Renal cortex interstitium (tissue), 11 donors: Measurements from ENCODE around the gene OSBPL6. TPM values are rescaled to one million over a fixed set of nuclear protein-coding genes. Genes with fewer than 3 reads are reported as not detected.
"Not testable (repeated sequence)": the region's sequence is repeated elsewhere in the genome, so short reads cannot be mapped to it uniquely, and the experiment has no call there.

Experiments used
- DNase-seq, 11 donors: peaks; one replicate each; pipeline ENCODE4 v3.0.0-alpha.2; 2013; ENCODE audit warnings: low read depth in 9 of 11, low spot score in 4 of 11; ENCODE audit errors: extremely low read depth in 1 of 11
- polyA plus RNA-seq, 3 donors: library from polyadenylated mRNA; unstranded; fragments of 120-200 nt; gene quantifications; one replicate each; pipeline ENCODE4 v1.2.1, GENCODE V29; 2013; ENCODE audit not compliant: insufficient read length in 3 of 3

Gene OSBPL6
- polyA plus RNA-seq, 3 donors, result 6.1 to 7.6 (median 7.4) TPM

DNA sequence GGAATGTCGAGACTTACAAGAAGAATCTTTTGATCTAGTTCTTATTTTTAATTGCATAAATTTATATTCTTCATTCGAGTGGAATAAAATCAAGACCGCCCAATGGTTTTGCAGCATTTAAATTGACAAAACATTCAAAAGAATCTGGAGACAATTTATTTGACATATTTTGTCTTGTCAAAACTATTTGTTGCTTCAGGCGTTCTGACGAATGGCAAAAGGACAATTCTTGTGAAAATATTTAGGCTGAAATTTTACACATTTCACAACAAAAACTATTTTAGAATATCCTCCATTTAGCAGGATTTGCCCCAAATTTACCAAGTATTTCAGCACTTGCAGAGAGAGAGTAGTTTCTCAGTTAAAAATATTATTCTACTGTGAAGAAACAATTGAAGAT is 214.9 kb downstream of the OSBPL6 start:
- DNase-seq, result no peak

DNA sequence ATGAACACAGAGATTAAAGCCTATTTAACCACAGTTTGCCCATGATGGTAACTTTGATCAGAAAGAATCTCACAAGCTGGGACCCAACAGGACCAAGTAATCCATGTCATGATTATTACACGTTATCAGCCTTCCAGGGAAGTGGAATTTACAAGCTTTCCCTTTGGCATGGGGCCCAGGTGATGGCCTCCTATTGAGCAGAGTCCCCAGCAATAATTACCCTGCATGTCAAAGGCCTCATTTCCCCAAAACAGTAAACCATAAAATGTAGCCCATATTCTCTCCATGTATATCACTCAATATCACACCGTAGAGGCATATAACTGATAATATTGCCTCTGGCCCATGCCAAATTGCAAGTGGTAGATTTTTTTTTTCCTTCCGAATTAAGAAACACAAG is 217.7 kb downstream of the OSBPL6 start:
- DNase-seq, result no peak

DNA sequence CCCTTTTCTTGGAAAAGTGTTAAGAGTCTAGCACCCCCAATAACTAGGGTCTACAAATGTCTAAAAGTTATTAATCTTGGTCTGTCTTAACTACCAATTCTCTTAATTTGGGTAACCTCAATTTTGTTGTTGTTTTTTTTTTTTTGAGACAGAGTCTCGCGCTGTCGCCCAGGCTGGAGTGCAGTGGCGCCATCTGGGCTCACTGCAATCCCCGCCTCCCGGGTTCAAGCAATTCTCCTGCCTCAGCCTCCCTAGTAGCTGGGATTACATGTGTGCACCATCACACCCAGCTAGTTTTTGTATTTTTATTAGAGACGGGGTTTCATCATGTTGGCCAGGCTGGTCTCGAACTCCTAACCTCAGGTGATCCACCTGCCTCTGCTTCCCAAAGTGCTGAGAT is 218.1 kb downstream of the OSBPL6 start:
- not testable (repeated sequence) for DNase-seq

DNA sequence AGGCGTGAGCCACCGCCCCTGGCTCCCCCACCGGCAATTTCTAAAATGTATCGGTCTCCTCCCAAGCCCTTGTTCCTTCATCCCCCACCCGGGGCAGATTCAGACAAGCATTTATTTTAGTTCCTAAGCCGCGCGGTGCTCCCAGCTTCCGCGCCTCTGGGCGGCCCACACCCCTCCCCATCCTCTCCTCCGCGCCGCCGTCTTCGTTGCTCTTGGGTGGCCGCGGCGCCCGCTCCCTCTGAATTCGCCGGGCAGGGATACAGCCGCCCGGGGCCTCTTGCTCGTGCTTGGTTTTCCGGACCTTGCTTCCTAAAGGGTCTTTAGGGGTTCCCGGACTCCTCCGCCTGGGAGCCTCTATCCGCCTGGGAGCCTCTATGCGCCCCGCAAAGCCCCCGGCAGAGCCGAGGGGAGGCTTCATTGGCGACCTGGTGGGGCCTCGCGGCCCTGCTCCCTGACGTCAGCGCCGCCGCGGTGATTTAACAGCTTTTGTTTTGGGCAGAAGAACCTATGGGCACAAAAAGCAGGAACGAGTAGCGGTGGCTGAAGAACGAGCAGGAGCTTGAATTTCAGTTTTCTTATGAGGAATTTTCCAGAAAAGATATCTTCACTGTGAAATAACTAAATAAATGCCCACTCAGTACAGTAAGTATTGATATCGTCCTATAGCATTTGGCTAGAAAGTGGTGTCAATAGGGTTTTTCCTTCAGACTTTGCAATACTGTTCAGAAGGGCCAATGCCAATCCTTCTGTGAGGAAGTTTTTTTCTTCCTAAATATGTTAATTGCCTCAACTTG is 219.4 kb downstream of the OSBPL6 start:
- DNase-seq, result peak; percentile 51 to 78 (median 65)

DNA sequence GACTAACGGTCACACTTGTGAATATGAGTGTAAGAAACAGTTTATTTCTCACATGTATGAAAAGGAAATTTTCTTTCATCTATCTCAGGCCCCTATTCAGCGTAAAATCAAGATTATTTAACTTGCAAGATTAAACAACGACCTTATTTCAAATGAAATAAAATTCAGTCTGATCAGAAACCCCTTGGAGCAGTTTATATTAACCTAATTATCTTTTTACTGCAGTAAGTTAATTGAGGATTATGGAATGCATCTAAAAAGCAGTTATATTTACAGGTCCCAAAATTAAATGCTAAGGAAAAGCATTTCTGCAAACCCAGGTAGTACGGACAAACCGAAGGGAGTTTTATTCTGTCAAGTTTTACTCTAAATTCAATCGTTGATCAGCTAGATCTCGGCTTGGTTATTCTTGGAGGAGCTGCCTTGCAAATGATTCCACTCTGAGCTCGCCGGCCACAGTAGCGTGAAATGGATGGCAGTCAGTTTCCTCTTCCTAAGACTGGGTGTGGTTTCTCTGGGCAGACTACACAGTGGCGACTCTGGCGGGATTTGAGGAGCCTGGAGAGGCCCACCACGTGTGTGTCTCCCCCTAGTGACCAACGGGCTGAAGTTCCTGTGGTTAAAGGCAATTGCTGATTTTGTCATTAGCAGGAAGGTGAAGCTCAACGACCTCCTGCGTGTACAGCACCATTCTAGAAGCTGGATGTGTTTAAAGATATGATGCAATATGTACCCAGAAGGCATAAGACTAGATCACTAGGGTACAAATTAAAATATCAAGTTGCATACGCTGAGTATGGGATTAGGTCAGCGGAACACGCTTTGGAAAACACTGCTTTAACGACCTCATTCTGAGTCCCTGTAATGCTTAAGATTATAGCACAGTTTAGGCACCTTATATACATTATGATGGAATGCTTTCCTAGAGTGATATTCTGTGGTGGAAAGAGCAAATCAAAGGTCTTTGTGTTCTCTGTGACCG is 220.2 kb downstream of the OSBPL6 start:
- DNase-seq, result peak; percentile 83 to 92 (median 88)

DNA sequence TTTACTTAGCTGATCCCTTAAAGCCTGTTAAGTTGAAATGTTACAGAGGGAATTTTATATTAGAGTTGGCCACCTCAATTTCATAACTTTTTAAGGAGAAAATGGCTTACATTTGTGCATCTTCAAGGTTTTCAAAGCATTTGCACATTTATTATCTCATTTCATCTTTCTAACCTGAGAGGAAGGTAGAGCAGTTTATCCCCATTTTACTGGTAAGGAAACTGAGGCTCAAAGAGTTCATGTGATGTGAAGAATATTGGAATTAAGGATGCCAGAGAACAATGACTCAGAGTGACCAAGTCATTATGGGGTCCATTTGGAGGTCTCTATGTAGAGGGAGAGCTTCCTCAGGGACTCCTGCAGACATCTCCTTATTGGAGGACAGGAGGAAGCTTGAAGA is 221.7 kb downstream of the OSBPL6 start:
- DNase-seq, result no peak

DNA sequence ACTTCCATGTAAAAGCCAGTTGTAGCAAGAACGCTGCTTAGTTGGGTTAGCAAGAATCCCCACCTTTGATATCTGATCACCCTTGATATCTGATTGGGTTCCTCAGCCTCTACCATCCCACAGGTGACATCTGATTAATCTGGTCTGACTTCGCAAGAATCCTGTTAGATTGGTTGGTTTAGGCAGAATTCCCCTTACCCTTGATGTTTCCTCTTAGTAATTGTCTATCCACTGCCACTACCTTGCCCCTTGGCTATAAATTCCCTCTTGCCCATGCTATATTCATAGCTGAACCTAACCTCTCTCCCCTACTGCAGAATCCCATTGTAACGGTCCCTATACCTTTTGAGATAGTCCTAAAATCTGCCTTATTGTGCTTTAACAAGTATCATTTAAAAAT is 223.6 kb downstream of the OSBPL6 start:
- no peak for DNase-seq

DNA sequence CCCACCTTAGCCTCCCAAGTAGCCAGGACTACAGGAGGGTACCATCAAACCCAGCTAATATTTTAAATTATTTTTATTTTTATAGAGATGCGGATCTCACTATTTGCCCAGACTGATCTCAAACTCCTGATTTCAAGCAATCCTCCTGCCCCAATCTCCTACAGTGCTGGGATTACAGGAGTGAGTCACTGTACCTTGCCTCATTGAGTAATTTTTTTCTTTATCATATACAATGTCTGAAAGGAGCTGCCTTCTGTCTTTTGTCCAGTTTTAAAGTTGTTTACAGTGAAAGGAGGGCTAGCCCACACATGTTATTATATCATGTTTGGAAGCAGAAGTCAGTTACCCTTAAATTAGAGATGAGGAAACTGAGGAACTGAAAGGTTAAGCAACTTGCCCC is 224.1 kb downstream of the OSBPL6 start:
- DNase-seq, result no peak

DNA sequence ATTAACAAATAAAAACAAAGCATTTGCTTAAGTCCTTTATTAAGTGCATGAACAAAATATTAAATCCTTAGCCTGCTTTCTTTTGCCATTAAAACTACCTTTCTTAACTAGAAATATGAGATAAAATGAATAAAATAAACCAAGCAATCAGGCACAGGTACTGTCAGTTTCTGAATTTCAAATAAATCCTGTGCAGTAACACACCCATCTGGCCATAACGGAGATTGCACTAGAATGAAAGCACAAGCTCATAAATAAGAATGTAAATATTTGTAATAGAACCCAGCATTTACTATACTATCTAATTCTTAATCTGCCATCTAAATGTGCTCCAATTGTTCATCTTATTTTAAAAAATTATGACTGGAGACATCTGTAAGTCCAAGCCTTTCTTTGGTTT is 224.8 kb downstream of the OSBPL6 start:
- no peak for DNase-seq

DNA sequence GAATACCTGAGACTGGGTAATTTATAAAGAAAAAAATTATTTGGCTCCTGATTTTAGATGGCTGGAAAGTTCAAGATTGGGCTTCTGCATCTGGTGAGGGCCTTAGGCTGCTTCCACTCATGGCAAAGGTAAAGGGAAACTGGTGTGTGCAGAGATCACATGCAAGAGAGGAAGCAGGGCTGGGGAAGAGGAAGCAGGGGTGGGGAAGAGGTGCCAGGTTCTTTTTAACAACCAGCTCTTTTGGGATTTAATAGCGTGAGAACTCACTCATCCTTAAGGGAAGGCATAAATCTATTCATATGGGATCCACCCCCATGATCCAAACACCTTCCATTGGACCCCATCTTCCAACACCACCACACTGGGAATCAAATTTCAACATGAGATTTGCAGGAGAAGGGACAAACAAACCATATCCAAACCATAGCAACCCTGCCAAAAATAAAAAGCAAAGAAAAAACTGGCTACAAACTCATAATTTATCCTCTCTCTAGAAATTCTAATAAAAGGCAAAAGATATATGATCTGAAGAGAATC is 226.2 kb downstream of the OSBPL6 start:
- peak in 2 of 11 donors; percentile 7 to 9 for DNase-seq

DNA sequence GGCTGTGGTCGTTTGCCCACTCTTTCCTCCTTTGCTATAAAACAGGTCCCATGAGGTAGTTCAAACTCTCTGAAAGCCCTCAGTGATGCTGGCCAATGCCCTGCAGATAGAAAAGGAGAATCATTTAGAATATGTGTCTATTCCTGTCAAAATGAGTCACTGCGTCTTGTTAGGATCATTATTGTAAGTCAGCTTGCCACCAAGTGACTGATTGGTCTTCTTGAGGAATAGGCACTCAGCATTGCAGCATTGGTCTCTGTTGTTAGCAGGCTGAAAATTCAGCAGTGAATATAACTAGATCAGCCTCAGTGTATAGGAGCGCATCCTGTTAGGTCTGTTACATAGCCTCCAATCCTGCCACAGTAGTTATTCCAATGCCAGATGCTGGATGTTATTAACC is 227.8 kb downstream of the OSBPL6 start:
- no peak for DNase-seq

DNA sequence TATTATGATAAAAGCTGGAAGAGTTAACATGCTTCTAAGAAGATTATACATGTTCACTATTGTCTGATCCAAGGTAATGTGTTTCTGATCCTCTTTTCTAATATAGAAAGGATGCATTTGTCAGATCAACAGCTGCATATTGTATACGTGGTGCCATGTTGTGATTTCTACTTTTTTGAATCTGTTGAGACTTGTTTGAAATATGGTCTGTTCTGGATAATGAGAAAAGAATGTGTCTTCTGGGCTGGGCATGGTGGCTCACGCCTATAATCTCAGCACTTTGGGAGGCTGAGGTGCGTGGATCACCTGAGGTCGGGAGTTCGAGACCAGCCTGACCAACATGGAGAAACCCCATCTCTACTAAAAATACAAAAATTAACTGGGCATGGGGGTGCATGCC is 229.4 kb downstream of the OSBPL6 start:
- DNase-seq, result not testable (repeated sequence)

DNA sequence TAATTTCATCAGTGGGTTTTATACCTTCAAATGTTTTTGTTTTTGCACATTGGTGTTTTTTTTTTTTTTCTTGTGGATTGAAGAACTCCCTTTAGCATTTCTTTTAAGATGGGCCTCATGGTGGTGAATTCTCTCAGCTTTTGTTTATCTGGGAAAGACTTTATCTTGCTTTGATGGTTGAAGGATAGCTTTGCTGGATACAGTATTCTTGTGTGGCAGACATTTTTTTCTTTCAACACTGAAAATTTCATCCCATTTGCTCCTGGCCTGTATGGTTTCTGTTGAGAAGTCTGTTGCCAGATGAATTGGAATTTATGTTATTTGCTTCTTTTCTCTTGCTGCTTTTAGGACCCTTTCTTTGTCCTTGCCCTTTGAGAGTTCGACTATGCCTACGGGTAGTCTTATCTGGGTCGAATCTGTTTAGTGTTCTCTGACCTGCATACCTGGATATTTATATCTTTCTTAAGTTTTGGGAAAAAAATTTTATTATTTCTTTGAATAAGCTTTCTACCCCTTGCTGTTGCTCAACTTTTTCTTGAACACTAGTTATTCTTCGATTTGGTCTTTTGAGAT is 231.0 kb downstream of the OSBPL6 start:
- DNase-seq, result no peak

DNA sequence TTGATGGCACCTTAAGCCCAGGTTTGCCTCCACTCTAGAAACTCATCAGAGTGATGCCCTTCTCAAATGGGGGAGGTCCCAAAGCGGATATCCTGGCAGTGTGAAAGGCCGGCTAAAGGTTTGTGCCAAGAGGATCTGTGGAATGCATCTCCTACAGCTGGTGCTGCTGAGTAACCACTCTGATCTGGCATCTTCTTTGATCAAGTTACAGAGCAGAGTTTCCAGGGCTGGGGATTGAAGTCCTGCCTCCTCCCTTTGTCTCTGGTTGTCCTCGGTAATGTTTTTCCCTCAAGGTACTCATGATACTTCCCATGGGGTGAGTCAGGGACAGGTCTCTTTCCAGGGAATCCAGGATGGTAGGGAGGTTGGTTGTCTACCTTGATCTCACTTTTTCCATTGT is 232.1 kb downstream of the OSBPL6 start:
- DNase-seq, result no peak

DNA sequence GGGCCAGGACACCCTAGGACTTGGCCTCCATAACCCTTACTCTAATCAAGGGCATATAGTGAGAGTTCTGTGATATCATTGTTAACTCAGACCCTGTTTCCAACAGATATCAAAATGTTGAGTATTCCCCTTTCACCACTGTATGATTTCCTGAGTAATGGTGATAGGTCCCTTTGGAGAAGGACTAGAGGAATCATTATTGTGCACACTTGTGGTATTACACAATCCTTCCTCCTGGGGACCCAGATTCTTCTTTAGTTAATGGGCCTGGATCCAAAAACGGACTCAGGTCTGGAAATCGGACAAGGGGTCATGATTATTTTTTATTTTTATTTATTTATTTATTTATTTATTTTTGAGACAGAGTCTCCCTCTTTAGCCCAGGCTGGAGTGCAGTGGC is 233.1 kb downstream of the OSBPL6 start:
- no peak for DNase-seq

DNA sequence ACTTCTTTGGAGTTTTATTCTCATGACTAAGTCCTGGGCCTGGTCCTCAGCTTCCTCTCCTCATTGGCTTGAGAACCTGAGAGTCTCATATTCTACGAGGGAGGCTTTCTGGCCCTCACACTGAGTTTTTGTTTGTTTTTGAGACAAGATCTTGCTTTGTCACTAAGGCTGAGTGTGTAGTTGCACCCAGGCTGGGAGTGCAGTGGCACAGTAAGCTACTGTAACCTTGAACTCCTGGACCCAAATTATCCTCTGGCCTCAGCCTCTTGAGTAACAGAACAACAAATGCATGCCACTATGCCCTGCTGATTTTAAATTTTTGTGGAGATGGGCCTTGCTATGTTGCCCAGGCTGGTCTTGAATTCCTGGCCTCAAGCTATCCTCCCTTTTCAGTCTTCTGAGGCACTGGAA is 234.1 kb downstream of the OSBPL6 start:
- no peak for DNase-seq

DNA sequence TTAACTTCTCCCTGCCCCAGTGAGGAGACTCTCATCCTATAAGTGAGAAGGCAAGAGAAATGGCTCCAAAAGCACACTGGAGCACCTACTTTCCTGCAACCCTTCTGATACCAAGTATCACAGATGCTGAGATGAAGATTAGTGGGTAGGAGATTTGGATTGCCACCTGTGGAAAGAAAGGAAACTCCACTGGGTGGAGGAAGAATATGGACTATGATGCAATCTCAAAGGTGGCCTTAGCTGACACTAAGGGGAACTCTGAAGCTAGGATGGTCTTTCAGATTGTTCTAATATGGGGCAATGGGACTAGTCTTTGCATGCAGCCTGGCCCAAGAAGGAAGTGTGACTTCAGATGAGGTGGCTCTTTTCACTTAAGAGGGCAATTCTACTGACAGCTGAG is 235.0 kb downstream of the OSBPL6 start:
- DNase-seq, result no peak

DNA sequence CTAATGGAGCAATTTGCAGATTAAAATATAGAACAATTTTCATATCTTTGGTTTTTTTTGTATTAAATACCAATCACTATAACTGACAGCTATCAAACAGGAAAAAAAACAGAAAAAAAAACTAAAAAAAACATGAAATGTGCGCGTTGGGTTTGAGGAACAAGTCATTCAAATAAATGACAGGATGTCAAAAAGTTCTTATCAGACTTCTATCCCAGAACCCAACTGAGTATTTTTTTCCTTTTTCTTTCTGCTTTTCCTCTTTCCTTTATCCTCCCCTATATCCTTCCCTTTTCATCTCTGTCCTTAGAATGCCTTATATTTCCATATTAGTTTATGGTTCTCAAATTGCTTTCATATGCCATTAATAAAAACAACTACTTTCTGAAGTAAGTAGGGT is 242.3 kb downstream of the OSBPL6 start:
- no peak for DNase-seq

DNA sequence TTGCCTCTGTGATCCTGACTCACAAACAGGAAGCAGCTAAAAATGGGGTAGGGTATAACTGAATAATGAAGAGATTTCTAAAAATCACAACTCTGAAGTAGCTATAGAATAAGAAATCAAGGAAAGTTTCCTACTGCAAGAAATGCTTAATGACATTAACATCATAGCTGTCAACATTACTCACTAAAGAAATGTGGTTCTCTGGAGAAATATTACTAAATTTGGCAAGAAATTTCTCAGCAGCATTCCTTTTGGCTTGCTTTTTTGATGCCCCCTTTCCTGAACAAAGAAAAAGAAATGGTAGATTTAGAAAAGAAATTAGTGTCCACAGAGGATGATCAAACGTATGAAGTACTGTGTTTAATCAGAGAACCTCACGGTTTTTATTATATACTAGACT is 247.1 kb downstream of the OSBPL6 start:
- DNase-seq, result no peak
